ENCODE data around the gene CR1L.

DNA sequence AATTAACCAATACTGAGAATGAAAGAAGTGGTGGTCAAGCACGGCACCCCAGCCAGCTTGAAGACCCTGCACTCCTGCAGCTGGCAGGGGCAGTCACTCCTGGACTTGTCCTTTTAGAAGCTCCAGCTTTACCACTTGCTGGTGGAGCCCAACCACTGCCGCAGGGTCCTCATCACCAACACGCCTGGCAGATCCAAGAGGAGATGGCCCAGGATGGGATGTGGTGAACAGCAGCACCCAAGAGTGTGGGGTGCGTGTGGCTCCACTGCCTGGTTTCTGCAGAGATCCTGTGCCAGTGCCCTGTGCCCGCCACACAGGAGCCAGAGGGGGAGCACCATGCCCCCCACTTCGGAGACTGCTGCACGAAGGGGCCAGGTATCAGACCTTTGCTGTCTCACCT lies 13.5 kb downstream of the CR1L start:
- no peak for TF ChIP-seq ZNF695 (CRISPR knock-in tag; IDR thresholded peaks at IDR 0.05)
- TF ChIP-seq, protein P1, sequence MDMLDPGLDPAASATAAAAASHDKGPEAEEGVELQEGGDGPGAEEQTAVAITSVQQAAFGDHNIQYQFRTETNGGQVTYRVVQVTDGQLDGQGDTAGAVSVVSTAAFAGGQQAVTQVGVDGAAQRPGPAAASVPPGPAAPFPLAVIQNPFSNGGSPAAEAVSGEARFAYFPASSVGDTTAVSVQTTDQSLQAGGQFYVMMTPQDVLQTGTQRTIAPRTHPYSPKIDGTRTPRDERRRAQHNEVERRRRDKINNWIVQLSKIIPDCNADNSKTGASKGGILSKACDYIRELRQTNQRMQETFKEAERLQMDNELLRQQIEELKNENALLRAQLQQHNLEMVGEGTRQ (CRISPR knock-in tag; IDR thresholded peaks at IDR 0.05) = no peak
- no peak for TF ChIP-seq ETV6 (IDR thresholded peaks at IDR 0.05; ENCODE audit: borderline replicate concordance in 1 of 2, low read depth in 2 of 2, low read length in 1 of 2)
- no peak for TF ChIP-seq ETV6 (CRISPR knock-in tag; IDR thresholded peaks at IDR 0.05; ENCODE audit: borderline replicate concordance)
- TF ChIP-seq POLR2A (conservative IDR thresholded peaks at IDR 0.05) = no peak; the same call in 1 of the 2 replicates
- TF ChIP-seq ZC3H11A (IDR thresholded peaks at IDR 0.05; ENCODE audit: low read depth, low read length) = no peak
- TF ChIP-seq POLR2AphosphoS5 (IDR thresholded peaks at IDR 0.05; ENCODE audit: control insufficient read depth, insufficient read depth, low read depth, low read length) = no peak
- no peak for TF ChIP-seq FOS (IDR thresholded peaks at IDR 0.05; ENCODE audit: extremely low read depth, insufficient read length)

Data from K562 (cell line).